H1 (cell line): ENCODE results near the gene TBX5. TPM values are rescaled to one million over a fixed set of nuclear protein-coding genes. Genes with fewer than 3 reads are reported as not detected.
A peak's percentile ranks its signal among the peaks of the same experiment; 100 is the strongest.

Experiments used
- CTCF ChIA-PET: fragments of 300-600 bp; sonication (Branson Sonifier 250); formaldehyde crosslinking; loops from one replicate; lab custom pipeline; 2021; ENCODE audit not compliant: partially characterized antibody; lab: Charles Lee
- POLR2A ChIA-PET: fragments of 300-600 bp; sonication (Branson Sonifier 250); formaldehyde crosslinking; loops from one replicate; lab custom pipeline; 2021; ENCODE audit warnings: inconsistent platforms; ENCODE audit not compliant: partially characterized antibody; lab: Charles Lee
- DNase-seq, 2 experiments: peaks; one replicate each; pipeline versions ENCODE4 v3.0.0 to v3.0.0-alpha.2; 2010 to 2022; ENCODE audit warnings: low spot score in 2 of 2, low read depth in 1 of 2, mixed read lengths in 1 of 2
- FAIRE-seq: peaks from 2 replicates; lab custom pipeline; 2011; peaks lifted over from hg19 to GRCh38; lab: Jason Lieb, UNC
- H2AFZ ChIP-seq: 2 replicates; pipeline ENCODE4 v1.8.1; 2012; ENCODE audit warnings: low read length, inconsistent platforms
- H2AK5ac ChIP-seq: 2 replicates; pipeline ENCODE4 v1.6.1; 2013; ENCODE audit warnings: low read depth, low read length
- H2BK120ac ChIP-seq: replicated peaks from 2 replicates; pipeline ENCODE3; 2013; ENCODE audit warnings: low read depth, low read length, inconsistent platforms
- H2BK12ac ChIP-seq: 2 replicates; pipeline ENCODE4 v1.6.1; 2013; ENCODE audit warnings: low read depth, low read length
- H2BK15ac ChIP-seq: 2 replicates; pipeline ENCODE4 v1.6.1; 2013; ENCODE audit warnings: low read length
- H2BK20ac ChIP-seq: 2 replicates; pipeline ENCODE4 v1.6.1; 2013; ENCODE audit warnings: low read length
- H2BK5ac ChIP-seq: 2 replicates; pipeline ENCODE4 v1.6.1; 2013; ENCODE audit warnings: low read depth, low read length
- H3K14ac ChIP-seq: 2 replicates; pipeline ENCODE4 v1.6.1; 2013; ENCODE audit warnings: inconsistent platforms; ENCODE audit not compliant: insufficient read length
- H3K18ac ChIP-seq: 2 replicates; pipeline ENCODE4 v1.6.1; 2013; ENCODE audit warnings: low read length; ENCODE audit errors: extremely low read depth
- H3K23ac ChIP-seq: 2 replicates; pipeline ENCODE4 v1.6.1; 2013; ENCODE audit warnings: inconsistent platforms; ENCODE audit not compliant: insufficient read length
- H3K23me2 ChIP-seq: 2 replicates; pipeline ENCODE4 v1.6.1; 2013; ENCODE audit warnings: low read depth, low read length
- H3K27ac ChIP-seq: 2 replicates; pipeline ENCODE4 v1.6.1; 2011; ENCODE audit warnings: low read depth, low read length, inconsistent platforms
- H3K27me3 ChIP-seq, 4 experiments: replicated peaks in 1 of 4; 1 replicate in 1 of 4; 2 replicates in 3 of 4; pipeline versions ENCODE4 v1.6.1 to v1.8.1; 2011 to 2013; ENCODE audit warnings: low read length in 3 of 4, mild to moderate bottlenecking in 3 of 4, inconsistent platforms in 2 of 4, mixed read lengths in 2 of 4, moderate library complexity in 1 of 4; ENCODE audit not compliant: control insufficient read depth in 3 of 4, insufficient read depth in 3 of 4; ENCODE audit errors: extremely low read depth in 1 of 4
- H3K36me3 ChIP-seq, 4 experiments: 2 replicates each; pipeline versions ENCODE4 v1.6.1 to v1.8.1; 2011 to 2013; ENCODE audit warnings: mild to moderate bottlenecking in 4 of 4, low read length in 3 of 4, moderate library complexity in 2 of 4, control low read depth in 1 of 4, inconsistent platforms in 1 of 4; ENCODE audit not compliant: insufficient read depth in 4 of 4, control insufficient read depth in 2 of 4
- H3K4ac ChIP-seq: replicated peaks from 2 replicates; pipeline ENCODE3; 2013; ENCODE audit warnings: low read length, low read depth, mixed read lengths, inconsistent platforms; ENCODE audit not compliant: insufficient read length
- H3K4me1 ChIP-seq, 4 experiments: replicated peaks in 1 of 4; 1 replicate in 1 of 4; 2 replicates in 3 of 4; pipeline versions ENCODE4 v1.6.1 to v1.8.1; 2011 to 2013; ENCODE audit warnings: low read length in 3 of 4, inconsistent platforms in 2 of 4, mixed read lengths in 1 of 4; ENCODE audit not compliant: insufficient read depth in 4 of 4, control insufficient read depth in 3 of 4
- H3K4me2 ChIP-seq, 2 experiments: 2 replicates each; pipeline versions ENCODE4 v1.6.1 to v1.8.1; 2011 to 2013; ENCODE audit warnings: low read depth in 2 of 2, low read length in 2 of 2, control low read depth in 1 of 2, inconsistent platforms in 1 of 2, mild to moderate bottlenecking in 1 of 2; ENCODE audit not compliant: insufficient read depth in 1 of 2
- H3K4me3 ChIP-seq, 4 experiments: fragments of 200-600, 300-600 bp in 1 of 4; sonication (generic), shearing (Covaris generic), sonication (Bioruptor Twin) in 1 of 4; 2 replicates each; pipeline versions ENCODE4 v1.5.1 to v1.8.1; 2011 to 2016; ENCODE audit warnings: low read length in 4 of 4, low read depth in 3 of 4, control low read depth in 2 of 4, inconsistent platforms in 2 of 4, mild to moderate bottlenecking in 2 of 4, mixed read lengths in 1 of 4, moderate library complexity in 1 of 4; ENCODE audit not compliant: insufficient read depth in 2 of 4; ENCODE audit errors: extremely low read depth in 1 of 4
- H3K56ac ChIP-seq: replicated peaks from 2 replicates; pipeline ENCODE3; 2013; ENCODE audit warnings: low read depth, mild to moderate bottlenecking, mixed read lengths, low read length, inconsistent platforms; ENCODE audit not compliant: insufficient read length
- H3K79me1 ChIP-seq: 2 replicates; pipeline ENCODE4 v1.6.1; 2013; ENCODE audit warnings: low read depth, low read length, control low read depth
- H3K79me2 ChIP-seq, 2 experiments: 2 replicates each; pipeline versions ENCODE4 v1.6.1 to v1.8.1; 2012 to 2013; ENCODE audit warnings: low read length in 2 of 2, mild to moderate bottlenecking in 2 of 2, inconsistent platforms in 1 of 2; ENCODE audit not compliant: insufficient read depth in 2 of 2, control insufficient read depth in 1 of 2
- H3K9ac ChIP-seq, 4 experiments: replicated peaks in 1 of 4; 1 replicate in 1 of 4; 2 replicates in 3 of 4; pipeline versions ENCODE4 v1.6.1 to v1.8.1; 2011 to 2013; ENCODE audit warnings: low read depth in 3 of 4, low read length in 3 of 4, control low read depth in 2 of 4, mild to moderate bottlenecking in 2 of 4, moderate library complexity in 2 of 4, inconsistent platforms in 1 of 4; ENCODE audit errors: extremely low read depth in 1 of 4
- H3K9me3 ChIP-seq, 2 experiments: 2 replicates each; pipeline versions ENCODE4 v1.6.1 to v1.8.1; 2012 to 2013; ENCODE audit warnings: mild to moderate bottlenecking in 2 of 2, moderate library complexity in 2 of 2, control low read depth in 1 of 2, inconsistent platforms in 1 of 2, low read depth in 1 of 2, low read length in 1 of 2, mixed read lengths in 1 of 2; ENCODE audit not compliant: insufficient read depth in 2 of 2
- H4K20me1 ChIP-seq, 2 experiments: replicated peaks in 1 of 2; 2 replicates each; pipeline versions ENCODE3 to v1.8.1; 2011 to 2013; ENCODE audit warnings: inconsistent platforms in 2 of 2, low read length in 2 of 2, mild to moderate bottlenecking in 1 of 2; ENCODE audit not compliant: insufficient read depth in 2 of 2, control insufficient read depth in 1 of 2
- H4K5ac ChIP-seq: 2 replicates; pipeline ENCODE4 v1.6.1; 2013; ENCODE audit warnings: low read length, low read depth, mixed read lengths, inconsistent platforms; ENCODE audit not compliant: insufficient read length
- H4K8ac ChIP-seq: 2 replicates; pipeline ENCODE4 v1.8.0; 2013; ENCODE audit warnings: mild to moderate bottlenecking, moderate library complexity, low read length, inconsistent platforms; ENCODE audit not compliant: insufficient read depth; ENCODE audit errors: extremely low read depth
- H4K91ac ChIP-seq: replicated peaks from 2 replicates; pipeline ENCODE3; 2013; ENCODE audit warnings: low read length, mixed read lengths, inconsistent platforms; ENCODE audit not compliant: insufficient read length
- RNF2 ChIP-seq: fragments of 200-900, 300-1000 bp; sonication (generic); IDR thresholded peaks from 2 replicates; pipeline ENCODE4 v1.7.1; 2016; ENCODE audit warnings: borderline replicate concordance, low read depth, mild to moderate bottlenecking, antibody characterized with exemption, low read length; ENCODE audit not compliant: poor library complexity, severe bottlenecking; ENCODE audit errors: missing control alignments
- SUZ12 ChIP-seq: fragments of 200-600 bp; sonication (generic); IDR thresholded peaks from 2 replicates; pipeline ENCODE4 v1.6.1; 2012; ENCODE audit warnings: mild to moderate bottlenecking, inconsistent platforms, low read length, moderate library complexity, mixed read lengths
- WGBS, 2 experiments: shearing (Covaris generic) in 1 of 2; methylation state at CpG; one replicate each; pipeline versions ENCODE4 v1.1.6 to v1.1.7; 2013 to 2015; ENCODE audit warnings: low lambda C conversion rate in 2 of 2, mixed read lengths in 2 of 2, inconsistent platforms in 1 of 2, low coverage in 1 of 2, missing lambda C conversion rate in 1 of 2; ENCODE audit not compliant: insufficient replicate concordance in 2 of 2, insufficient coverage in 1 of 2, insufficient read length in 1 of 2; ENCODE audit errors: extremely low coverage in 1 of 2, missing lambda C conversion rate in 1 of 2; 5-methylcytosine and 5-hydroxymethylcytosine counted together
- polyA plus RNA-seq, 7 experiments: library from polyadenylated mRNA; depleted of rRNA in 3 of 7; stranded (reverse) in 5 of 7; unstranded in 2 of 7; fragments of >200 nt in 5 of 7; fragments of 200-250 nt in 2 of 7; gene quantifications; 1 replicate in 5 of 7; 2 replicates in 1 of 7; 4 replicates in 1 of 7; pipeline versions ENCODE4 v1.2.1 to v1.2.3, GENCODE V29; 2011 to 2013; ENCODE audit warnings: missing spikeins in 2 of 7, mixed read lengths in 2 of 7
- total RNA-seq: library from RNA; stranded (reverse); fragmentation: NEBNext Ultra II Directional; extraction: Animal tissue kit (Norgen Biotek cat#: 25700); gene quantifications from 2 replicates; pipeline ENCODE4 v1.2.1, GENCODE V29; 2021

TBX5 gene
- total and polyA plus RNA-seq, 2 of the 8 experiments (the other 6 are each of a cell fraction or from before 2014, with no cell fraction given): 0.05 TPM; not detected in 1

- H2BK20ac ChIP-seq: no peak overlapping the region
- H3K27ac ChIP-seq: no peak overlapping the region
- WGBS, 2 experiments: 20% methylated on average over 5 of the region's 5 CpGs; no CpG with 5 or more reads in 1 of the 2 experiments
- H2BK12ac ChIP-seq: no peak overlapping the region
- peaks cover 5 to 18% of the 10 kb centered on the region in 2 experiments for H4K20me1 ChIP-seq
- no peaks in the 10 kb centered on the region; the same call in 1 of the 2 replicates for H3K23me2 ChIP-seq
- no peak overlapping the region for H2BK120ac ChIP-seq
- peaks cover 0 to 8% (median 0%) of the 10 kb centered on the region in 4 experiments; a peak in 1 of 8 replicates for H3K36me3 ChIP-seq
- no peak overlapping the region for H2AFZ ChIP-seq
- ChIA-PET POLR2A (interaction anchor here (1.4 kb wide), 1 partner anchor 44 kb away, joined by 3 read pairs; the partner anchor contains the start of gene TBX5), CTCF (interaction anchor here (0.7 to 2.0 kb wide), 2 partner anchors 53 to 292 kb away, joined by 3 to 5 read pairs; no protein-coding TSS in a partner anchor)
- H3K18ac ChIP-seq: no peak overlapping the region
- no peak overlapping the region for H3K9ac ChIP-seq
- no peaks in the 10 kb centered on the region for H3K9me3 ChIP-seq
- FAIRE-seq: no peak
- no peak overlapping the region for H3K4ac ChIP-seq
- peaks cover 8 to 25% (median 12%) of the 10 kb centered on the region in 4 experiments for H3K4me1 ChIP-seq
- H4K8ac ChIP-seq: no peak overlapping the region
- no peak overlapping the region for H2AK5ac ChIP-seq
- no peak for DNase-seq
- no peaks in the 10 kb centered on the region for H3K79me2 ChIP-seq
- no peaks in the 10 kb centered on the region for H3K79me1 ChIP-seq
- H3K4me2 ChIP-seq: peak overlapping the region in 1 of 2 experiments; percentile 59; a peak in 1 of 4 replicates
- H2BK5ac ChIP-seq: no peak overlapping the region
- H3K4me3 ChIP-seq: no peak overlapping the region
- H3K27me3 ChIP-seq: peaks cover 65 to 80% (median 77%) of the 10 kb centered on the region in 4 experiments
- H2BK15ac ChIP-seq: no peak overlapping the region
- TF ChIP-seq SUZ12: no peak
- peak; percentile 11 for TF ChIP-seq RNF2
- no peak overlapping the region for H4K91ac ChIP-seq
- no peak overlapping the region for H4K5ac ChIP-seq
- H3K23ac ChIP-seq: no peak overlapping the region
- H3K56ac ChIP-seq: no peak overlapping the region
- H3K14ac ChIP-seq: no peak overlapping the region
These were observed 44.1 kb upstream of the TBX5 start for GRCh38 chr12:114450019-114450418.
